A549 (cell line): Measurements from ENCODE around the gene CASP8. TPM values are rescaled to one million over a fixed set of nuclear protein-coding genes. Genes with fewer than 3 reads are reported as not detected.

ENCODE experiments used
- ATAC-seq, 2 experiments: fragments of 200-7000 bp in 1 of 2; fragments of >200 bp in 1 of 2; cut with Nextera tagmentation in 1 of 2; cut with Tn5 transposase in 1 of 2; 3 replicates each; pipeline versions ENCODE4 v1.8.0 to v1.9.1; 2018 to 2020; ENCODE audit warnings: mild to moderate bottlenecking in 1 of 2, moderate library complexity in 1 of 2
- CTCF ChIA-PET: fragments of 300-600 bp; sonication (Branson Sonifier 250); formaldehyde crosslinking; extraction: SDS; loops from one replicate; lab custom pipeline; 2021; ENCODE audit warnings: antibody characterized with exemption, inconsistent platforms; lab: Yijun Ruan, JAX
- POLR2A ChIA-PET: fragments of 350-600 bp; formaldehyde crosslinking; extraction: SDS; loops from one replicate; lab custom pipeline; 2021; ENCODE audit warnings: antibody characterized with exemption, inconsistent platforms; lab: Yijun Ruan, JAX
- DNase-seq, 2 experiments: peaks; one replicate each; pipeline versions ENCODE4 v3.0.0 to v3.0.0-alpha.2; 2011 to 2016; ENCODE audit warnings: low read depth in 1 of 2, low spot score in 1 of 2
- FAIRE-seq: peaks from 2 replicates; lab custom pipeline; 2011; peaks lifted over from hg19 to GRCh38; lab: Jason Lieb, UNC
- H3K27ac ChIP-seq, 2 experiments: fragments of >200 bp; sonication (Bioruptor Twin); formaldehyde crosslinking; 3 replicates each; pipeline ENCODE4 v1.5.1; 2016 to 2017
- H3K4me1 ChIP-seq: fragments of >200 bp; sonication (Bioruptor Twin); formaldehyde crosslinking; 3 replicates; pipeline ENCODE4 v1.6.1; 2016
- H3K4me2 ChIP-seq: fragments of >200 bp; sonication (Bioruptor Twin); formaldehyde crosslinking; 3 replicates; pipeline ENCODE4 v1.6.1; 2016
- H3K4me3 ChIP-seq: fragments of >200 bp; sonication (Bioruptor Twin); formaldehyde crosslinking; 3 replicates; pipeline ENCODE4 v1.5.1; 2016
- H3K9me3 ChIP-seq: fragments of >200 bp; sonication (Bioruptor Twin); formaldehyde crosslinking; 3 replicates; pipeline ENCODE4 v1.6.1; 2016
- CBX2 ChIP-seq: fragments of 200-600 bp; sonication (generic); IDR thresholded peaks from 2 replicates; pipeline ENCODE4 v1.6.1; 2016; ENCODE audit warnings: low read depth, mild to moderate bottlenecking, borderline replicate concordance
- CEBPB ChIP-seq, 2 experiments: fragments of >200 bp in 1 of 2; sonication (Bioruptor Twin) in 1 of 2; formaldehyde crosslinking in 1 of 2; IDR thresholded peaks; 2 replicates each; pipeline ENCODE4 v1.6.1; 2012 to 2016
- CHD4 ChIP-seq: fragments of 200-600 bp; sonication (generic); IDR thresholded peaks from 2 replicates; pipeline ENCODE4 v1.6.1; 2016; ENCODE audit warnings: antibody characterized with exemption, mild to moderate bottlenecking, borderline replicate concordance
- E2F6 ChIP-seq: IDR thresholded peaks from 2 replicates; pipeline ENCODE4 v1.6.1; 2012; ENCODE audit warnings: low read depth, borderline replicate concordance
- EHF ChIP-seq: fragments of 250-450 bp; sonication (Bioruptor Pico); IDR thresholded peaks from 2 replicates; pipeline ENCODE4 v1.5.0; 2020; ENCODE audit warnings: mild to moderate bottlenecking
- FOSB ChIP-seq: fragments of 250-450 bp; sonication (Bioruptor Pico); IDR thresholded peaks from 2 replicates; pipeline ENCODE4 v1.5.0; 2020; ENCODE audit warnings: mild to moderate bottlenecking, moderate library complexity
- FOSL2 ChIP-seq, 2 experiments: fragments of 450-650 bp in 1 of 2; fragments of >200 bp in 1 of 2; sonication (Bioruptor Twin) in 1 of 2; formaldehyde crosslinking; IDR thresholded peaks; 2 replicates each; pipeline versions ENCODE4 v1.5.0 to v1.6.1; 2016 to 2020; ENCODE audit warnings: mild to moderate bottlenecking in 1 of 2, moderate library complexity in 1 of 2
- FOXS1 ChIP-seq: fragments of 250-450 bp; sonication (Bioruptor Pico); IDR thresholded peaks from 2 replicates; pipeline ENCODE4 v1.5.0; 2020; ENCODE audit warnings: mild to moderate bottlenecking, moderate library complexity
- HEYL ChIP-seq: fragments of 250-450 bp; sonication (Bioruptor Pico); IDR thresholded peaks from 2 replicates; pipeline ENCODE4 v1.8.0; 2021; ENCODE audit warnings: mild to moderate bottlenecking, moderate library complexity
- HMGXB4 ChIP-seq: fragments of 250-450 bp; sonication (Bioruptor Pico); IDR thresholded peaks from 2 replicates; pipeline ENCODE4 v1.5.0; 2021; ENCODE audit warnings: mild to moderate bottlenecking, moderate library complexity, borderline replicate concordance
- HOXA7 ChIP-seq: fragments of 250-450 bp; sonication (Bioruptor Pico); IDR thresholded peaks from 2 replicates; pipeline ENCODE4 v1.5.0; 2020; ENCODE audit warnings: mild to moderate bottlenecking, moderate library complexity
- HOXB5 ChIP-seq: fragments of 250-450 bp; sonication (Bioruptor Pico); IDR thresholded peaks from 2 replicates; pipeline ENCODE4 v1.5.0; 2020; ENCODE audit warnings: mild to moderate bottlenecking, moderate library complexity
- KDM1A ChIP-seq: fragments of 200-600 bp; sonication (generic); IDR thresholded peaks from 2 replicates; pipeline ENCODE4 v1.6.1; 2016; ENCODE audit warnings: low read depth, mild to moderate bottlenecking
- MAFK ChIP-seq: fragments of 450-650 bp; IDR thresholded peaks from 2 replicates; pipeline ENCODE4 v1.6.1; 2014; ENCODE audit not compliant: partially characterized antibody
- MAZ ChIP-seq: fragments of 150-350 bp; IDR thresholded peaks from 2 replicates; pipeline ENCODE4 v1.6.1; 2014; ENCODE audit warnings: antibody characterized with exemption, low read depth, low read length, borderline replicate concordance
- MYC ChIP-seq: IDR thresholded peaks from 2 replicates; pipeline ENCODE4 v1.6.1; 2012; ENCODE audit warnings: mild to moderate bottlenecking, inconsistent platforms, low read length, improper control_type of control experiment, borderline replicate concordance
- NR3C1 ChIP-seq: fragments of >200 bp; sonication (Bioruptor Twin); formaldehyde crosslinking; IDR thresholded peaks from 3 replicates; pipeline ENCODE4 v1.6.1; 2017
- POLR2AphosphoS2 ChIP-seq: conservative IDR thresholded peaks from 2 replicates; pipeline ENCODE4 v1.6.1; 2012; ENCODE audit warnings: low read length, improper control_type of control experiment, inconsistent platforms
- SREBF2 ChIP-seq: fragments of 450-650 bp; IDR thresholded peaks from 2 replicates; pipeline ENCODE4 v1.6.1; 2014; ENCODE audit warnings: mild to moderate bottlenecking, moderate library complexity
- TFCP2L1 ChIP-seq: fragments of 250-450 bp; sonication (Bioruptor Pico); IDR thresholded peaks from 2 replicates; pipeline ENCODE4 v1.5.0; 2021; ENCODE audit warnings: mild to moderate bottlenecking
- TP53 ChIP-seq: fragments of 250-450 bp; sonication (Bioruptor Pico); IDR thresholded peaks from 2 replicates; pipeline ENCODE4 v1.5.0; 2021; ENCODE audit warnings: mild to moderate bottlenecking, moderate library complexity
- ZC3H11A ChIP-seq: fragments of 450-650 bp; IDR thresholded peaks from 2 replicates; pipeline ENCODE4 v1.6.1; 2014; ENCODE audit warnings: antibody characterized with exemption, mild to moderate bottlenecking
- ZSCAN20 ChIP-seq: fragments of 250-450 bp; sonication (Bioruptor Pico); IDR thresholded peaks from 2 replicates; pipeline ENCODE4 v1.8.0; 2022; ENCODE audit warnings: mild to moderate bottlenecking, moderate library complexity
- WGBS: methylation state at CpG from one replicate; pipeline ENCODE4 v1.1.6; 2017; ENCODE audit errors: missing lambda C conversion rate; 5-methylcytosine and 5-hydroxymethylcytosine counted together
- polyA plus RNA-seq, 4 experiments: library from polyadenylated mRNA; depleted of rRNA in 3 of 4; stranded (reverse); fragments of >200 nt; fragmentation: RNase III in 1 of 4; extraction: RNeasy Plus Mini Kit Qiagen cat#74134 plus additional on column Dnase treatment in 1 of 4; gene quantifications; 2 replicates in 3 of 4; 3 replicates in 1 of 4; pipeline ENCODE4 v1.2.3, GENCODE V29; 2011 to 2017
- TF ChIP-seq, protein P1 (sequence below): fragments of 450-650 bp; IDR thresholded peaks from 2 replicates; pipeline ENCODE4 v1.6.1; 2014; ENCODE audit warnings: antibody characterized with exemption
- TF ChIP-seq, protein P2 (sequence below): IDR thresholded peaks from 2 replicates; pipeline ENCODE4 v1.6.1; 2012
- TF ChIP-seq, protein P3 (sequence below): fragments of 250-450 bp; sonication (Bioruptor Pico); IDR thresholded peaks from 2 replicates; pipeline ENCODE4 v1.5.0; 2020; ENCODE audit warnings: low read depth, mild to moderate bottlenecking, moderate library complexity

The CASP8 gene
- polyA plus RNA-seq, 2 of the 4 experiments (the other 2 are of a cell fraction), result 40.2 to 65.2 TPM

- DNase-seq (no peak), ATAC-seq (no peak), FAIRE-seq (no peak)
- POLR2A ChIA-PET, result no interaction called here
- no peaks in the 10 kb centered on the region for H3K4me1 ChIP-seq
- TF ChIP-seq E2F6 (no peak), MAFK (peak; percentile 35)
- peaks cover 3% of the 10 kb centered on the region; the same call in 2 of the 3 replicates for H3K9me3 ChIP-seq
- 53% methylated on average over 3 of the region's 3 CpGs for WGBS
- no peak overlapping the region for H3K4me3 ChIP-seq
- CTCF ChIA-PET, result interaction anchor here (1.4 kb wide), 1 partner anchor 15 kb away, joined by 3 read pairs; no protein-coding TSS in a partner anchor
- H3K4me2 ChIP-seq, result no peak overlapping the region
- no peak overlapping the region for H3K27ac ChIP-seq
Measured at GRCh38 chr2:201308914-201309313, 48.6 kb downstream of the CASP8 start.

GRCh38 chr2:201313362-201313761, 53.0 kb downstream of the CASP8 start:
- POLR2A ChIA-PET, result no interaction called here

GRCh38 chr2:201319511-201319910, 59.2 kb downstream of the CASP8 start:
- CTCF ChIA-PET, result no interaction called here
- no peak overlapping the region for H3K4me3 ChIP-seq
- POLR2A ChIA-PET, result no interaction called here
- no peak overlapping the region for H3K4me2 ChIP-seq
- 2% methylated on average over 2 of the region's 2 CpGs for WGBS
- peaks cover 13% of the 10 kb centered on the region; the same call in 2 of the 3 replicates for H3K9me3 ChIP-seq
- TF ChIP-seq FOSB (CRISPR knock-in tag) (no peak), ZSCAN20 (CRISPR knock-in tag) (no peak), CBX2 (no peak), NR3C1 (no peak), MYC (no peak), HOXB5 (CRISPR knock-in tag) (no peak), TFCP2L1 (CRISPR knock-in tag) (no peak), ZC3H11A (no peak), POLR2AphosphoS2 (no peak)
- H3K4me1 ChIP-seq, result no peaks in the 10 kb centered on the region
- no peak for DNase-seq
- no peak for ATAC-seq
- no peak overlapping the region for H3K27ac ChIP-seq
- FAIRE-seq, result no peak

More at GRCh38 chr2:201313362-201313761, 53.0 kb downstream of the CASP8 start:
- CTCF ChIA-PET, result no interaction called here
- DNase-seq (no peak), FAIRE-seq (no peak), ATAC-seq (no peak)
- no peak overlapping the region for H3K4me2 ChIP-seq
- 53% methylated on average over 5 of the region's 5 CpGs for WGBS
- H3K27ac ChIP-seq, result no peak overlapping the region
- no peak for TF ChIP-seq CBX2
- no peak for TF ChIP-seq TFCP2L1 (CRISPR knock-in tag)
- no peak overlapping the region for H3K4me3 ChIP-seq
- no peaks in the 10 kb centered on the region for H3K4me1 ChIP-seq
- peaks cover 3% of the 10 kb centered on the region; the same call in 2 of the 3 replicates for H3K9me3 ChIP-seq

GRCh38 chr2:201320257-201320656, 59.9 kb downstream of the CASP8 start:
- POLR2A ChIA-PET, result no interaction called here
- no peak overlapping the region for H3K27ac ChIP-seq
- DNase-seq (no peak), ATAC-seq (peak; percentile 24 to 36; a peak in 4 of 6 replicates), FAIRE-seq (no peak)
- WGBS, result 48% methylated on average over 4 of the region's 4 CpGs
- H3K4me1 ChIP-seq, result no peaks in the 10 kb centered on the region
- H3K9me3 ChIP-seq, result peaks cover 13% of the 10 kb centered on the region; the same call in 2 of the 3 replicates
- H3K4me3 ChIP-seq, result no peak overlapping the region
- CTCF ChIA-PET, result no interaction called here
- no peak overlapping the region for H3K4me2 ChIP-seq
- TF ChIP-seq HEYL (no peak), FOSB (CRISPR knock-in tag) (no peak), CBX2 (no peak), MYC (no peak), ZSCAN20 (CRISPR knock-in tag) (no peak), CEBPB (IDR thresholded peaks at IDR 0.05) (no peak), SREBF2 (no peak), FOXS1 (no peak), EHF (CRISPR knock-in tag) (no peak), MAZ (no peak), HOXA7 (no peak), FOSL2 (IDR thresholded peaks at IDR 0.05) (no peak), FOSL2 (CRISPR knock-in tag; IDR thresholded peaks at IDR 0.05) (no peak), HMGXB4 (no peak), CHD4 (no peak), TP53 (CRISPR knock-in tag) (no peak), KDM1A (no peak)
- TF ChIP-seq, protein P1, sequence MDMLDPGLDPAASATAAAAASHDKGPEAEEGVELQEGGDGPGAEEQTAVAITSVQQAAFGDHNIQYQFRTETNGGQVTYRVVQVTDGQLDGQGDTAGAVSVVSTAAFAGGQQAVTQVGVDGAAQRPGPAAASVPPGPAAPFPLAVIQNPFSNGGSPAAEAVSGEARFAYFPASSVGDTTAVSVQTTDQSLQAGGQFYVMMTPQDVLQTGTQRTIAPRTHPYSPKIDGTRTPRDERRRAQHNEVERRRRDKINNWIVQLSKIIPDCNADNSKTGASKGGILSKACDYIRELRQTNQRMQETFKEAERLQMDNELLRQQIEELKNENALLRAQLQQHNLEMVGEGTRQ, result no peak
- TF ChIP-seq, protein P2, sequence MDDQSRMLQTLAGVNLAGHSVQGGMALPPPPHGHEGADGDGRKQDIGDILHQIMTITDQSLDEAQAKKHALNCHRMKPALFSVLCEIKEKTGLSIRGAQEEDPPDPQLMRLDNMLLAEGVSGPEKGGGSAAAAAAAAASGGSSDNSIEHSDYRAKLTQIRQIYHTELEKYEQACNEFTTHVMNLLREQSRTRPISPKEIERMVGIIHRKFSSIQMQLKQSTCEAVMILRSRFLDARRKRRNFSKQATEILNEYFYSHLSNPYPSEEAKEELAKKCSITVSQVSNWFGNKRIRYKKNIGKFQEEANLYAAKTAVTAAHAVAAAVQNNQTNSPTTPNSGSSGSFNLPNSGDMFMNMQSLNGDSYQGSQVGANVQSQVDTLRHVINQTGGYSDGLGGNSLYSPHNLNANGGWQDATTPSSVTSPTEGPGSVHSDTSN, result no peak
- TF ChIP-seq, protein P3, sequence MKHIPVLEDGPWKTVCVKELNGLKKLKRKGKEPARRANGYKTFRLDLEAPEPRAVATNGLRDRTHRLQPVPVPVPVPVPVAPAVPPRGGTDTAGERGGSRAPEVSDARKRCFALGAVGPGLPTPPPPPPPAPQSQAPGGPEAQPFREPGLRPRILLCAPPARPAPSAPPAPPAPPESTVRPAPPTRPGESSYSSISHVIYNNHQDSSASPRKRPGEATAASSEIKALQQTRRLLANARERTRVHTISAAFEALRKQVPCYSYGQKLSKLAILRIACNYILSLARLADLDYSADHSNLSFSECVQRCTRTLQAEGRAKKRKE (CRISPR knock-in tag), result no peak
